BJ (cell line): ENCODE measurements around the gene CHRNA3. TPM values are rescaled to one million over a fixed set of nuclear protein-coding genes. Genes with fewer than 3 reads are reported as not detected.

Source experiments
- CTCF ChIA-PET: fragments of 350-600 bp; formaldehyde crosslinking; extraction: SDS; loops from one replicate; lab custom pipeline; 2021; ENCODE audit warnings: antibody characterized with exemption, inconsistent platforms; lab: Yijun Ruan, JAX
- POLR2A ChIA-PET: fragments of 300-600 bp; sonication (Branson Sonifier 250); formaldehyde crosslinking; extraction: SDS; loops from one replicate; lab custom pipeline; 2021; ENCODE audit warnings: antibody characterized with exemption; lab: Charles Lee
- DNase-seq: peaks from one replicate; pipeline ENCODE4 v3.0.0-alpha.2; 2011; ENCODE audit warnings: low read depth
- H3K27me3 ChIP-seq: 2 replicates; pipeline ENCODE4 v1.6.0; 2011; ENCODE audit warnings: low read length; ENCODE audit not compliant: control insufficient read depth, insufficient read depth
- H3K36me3 ChIP-seq: 2 replicates; pipeline ENCODE4 v1.5.1; 2011; ENCODE audit warnings: low read length; ENCODE audit not compliant: control insufficient read depth, insufficient read depth
- H3K4me3 ChIP-seq: 2 replicates; pipeline ENCODE4 v1.5.1; 2011; ENCODE audit warnings: low read depth, mild to moderate bottlenecking, control low read depth, low read length
- CTCF ChIP-seq: IDR thresholded peaks from 2 replicates; pipeline ENCODE4 v1.5.1; 2011; ENCODE audit warnings: low read depth, mild to moderate bottlenecking, control low read depth, inconsistent platforms, low read length, moderate library complexity; ENCODE audit not compliant: insufficient read depth
- polyA minus RNA-seq: library from RNA; depleted of rRNA, polyadenylated mRNA; stranded (reverse); fragments of >200 nt; gene quantifications from 2 replicates; pipeline ENCODE4 v1.2.3, GENCODE V29; 2011; rRNA and poly(A)+ RNA removed
- polyA plus RNA-seq: library from polyadenylated mRNA; depleted of rRNA; stranded (reverse); fragments of >200 nt; gene quantifications from 2 replicates; pipeline ENCODE4 v1.2.3, GENCODE V29; 2011; rRNA removed

CHRNA3 gene
- polyA plus RNA-seq (not detected in 2 replicates), polyA minus RNA-seq (not detected in 2 replicates)

GRCh38 chr15:78620527-78621421 is at the start of gene CHRNA3:
Gene CHRNA3 (minus strand): TSS chr15:78620996. CDS start chr15:78620794, 202 bp downstream.
- H3K27me3 ChIP-seq, result peaks cover 31% of the 10 kb centered on the region
- TF ChIP-seq CTCF, result no peak
- no peak for DNase-seq

GRCh38 chr15:78668987-78669386 is 48.2 kb upstream of the CHRNA3 start:
- Histone ChIP-seq H3K4me3 (no peak overlapping the region), H3K36me3 (no peaks in the 10 kb centered on the region), H3K27me3 (peaks cover 5% of the 10 kb centered on the region)
- ChIA-PET CTCF (no interaction called here), POLR2A (no interaction called here)
- no peak for TF ChIP-seq CTCF
- no peak for DNase-seq

More at GRCh38 chr15:78620527-78621421, at the start of gene CHRNA3:
- POLR2A ChIA-PET, result no interaction called here
- Histone ChIP-seq H3K36me3 (no peaks in the 10 kb centered on the region), H3K4me3 (no peak within 1 kb of the TSS)
- CTCF ChIA-PET, result interaction anchor here (0.5 to 8.0 kb wide), 3 partner anchors 29 to 130 kb away, joined by 3 to 83 read pairs (median 4); no protein-coding TSS in a partner anchor

GRCh38 chr15:78667578-78668236 is 46.9 kb upstream of the CHRNA3 start:
- CTCF ChIA-PET, result no interaction called here

GRCh38 chr15:78666010-78666409 is 45.2 kb upstream of the CHRNA3 start:
- TF ChIP-seq CTCF, result no peak
- Histone ChIP-seq H3K36me3 (no peaks in the 10 kb centered on the region), H3K27me3 (peaks cover 5% of the 10 kb centered on the region), H3K4me3 (no peak overlapping the region)
- ChIA-PET CTCF (no interaction called here), POLR2A (no interaction called here)
- no peak for DNase-seq

More at GRCh38 chr15:78667578-78668236, 46.9 kb upstream of the CHRNA3 start:
- DNase-seq, result no peak
- H3K4me3 ChIP-seq, result no peak overlapping the region
- H3K36me3 ChIP-seq, result no peaks in the 10 kb centered on the region
- no peak for TF ChIP-seq CTCF
- H3K27me3 ChIP-seq, result peaks cover 5% of the 10 kb centered on the region
- POLR2A ChIA-PET, result no interaction called here

- ChIA-PET CTCF (interaction anchor here (0.8 to 1.5 kb wide), 3 partner anchors 9 to 46 kb away, joined by 3 to 4 read pairs (median 3); no protein-coding TSS in a partner anchor), POLR2A (no interaction called here)
- no peak for DNase-seq
- no peak for TF ChIP-seq CTCF
- Histone ChIP-seq H3K4me3 (no peak overlapping the region), H3K36me3 (no peaks in the 10 kb centered on the region), H3K27me3 (peaks cover 5% of the 10 kb centered on the region)
Measured at GRCh38 chr15:78663703-78664102, 42.9 kb upstream of the CHRNA3 start.
